ENCODE data around the gene MMP3.

Gene MMP3

DNA sequence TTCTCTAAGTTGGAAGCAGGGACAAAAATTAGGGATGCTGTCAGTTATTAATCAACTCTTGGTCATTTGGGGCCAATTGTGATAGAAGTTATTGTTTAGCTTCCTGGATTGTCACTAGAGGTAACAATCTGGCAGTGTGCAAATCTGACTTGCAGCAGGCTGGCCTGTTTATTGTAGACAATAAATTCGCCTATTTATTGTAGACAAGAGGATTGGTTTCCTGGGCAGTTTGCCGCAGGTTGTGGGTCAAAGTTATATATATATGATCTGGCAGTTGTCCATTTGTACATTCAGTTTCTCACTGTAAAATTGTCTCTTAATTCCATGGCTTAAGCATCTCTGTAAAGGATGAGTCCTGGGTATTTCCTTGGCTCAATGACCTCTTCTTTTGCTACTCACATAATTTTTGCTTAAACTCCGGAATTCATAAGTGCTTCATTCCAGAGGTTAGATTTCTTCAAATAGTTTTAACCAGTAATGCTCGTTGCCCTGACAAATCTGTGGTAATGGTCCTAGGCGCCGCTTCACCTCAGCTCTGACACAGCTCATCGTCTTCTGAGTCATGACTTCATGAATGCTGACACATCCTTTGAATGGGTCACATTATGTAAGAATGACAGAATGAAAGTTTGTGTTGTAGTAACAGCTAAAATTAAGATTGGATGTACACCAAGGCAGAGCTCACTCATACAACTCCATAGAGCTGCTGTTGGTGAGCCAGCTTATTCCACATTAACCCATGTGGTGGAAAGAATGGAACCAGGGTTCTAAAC, 7.8 kb upstream of the MMP3 start:
- Histone ChIP-seq H3K4me2 (ENCODE audit: low read depth, low read length, poor library complexity, severe bottlenecking) (no peak overlapping the region), H3K9ac (ENCODE audit: low read length) (no peak overlapping the region), H4K20me1 (ENCODE audit: low read depth, low read length) (no peaks in the 10 kb centered on the region), H2AFZ (ENCODE audit: low read depth, low read length, severe bottlenecking) (no peak overlapping the region), H3K36me3 (ENCODE audit: low read length) (no peaks in the 10 kb centered on the region), H3K9me2 (replicated peaks; ENCODE audit: insufficient read depth, low read length) (no peaks in the 10 kb centered on the region), H3K27ac (ENCODE audit: low read depth, low read length) (no peak overlapping the region), H3K4me3 (ENCODE audit: insufficient read depth, low read length, poor library complexity, severe bottlenecking) (no peak overlapping the region), H3K9me3 (ENCODE audit: insufficient read depth, low read length) (no peaks in the 10 kb centered on the region), H3K27me3 (ENCODE audit: low read length) (no peaks in the 10 kb centered on the region), H3F3A (ENCODE audit: insufficient read depth) (no peaks in the 10 kb centered on the region), H3K79me2 (ENCODE audit: insufficient read depth, low read length) (no peaks in the 10 kb centered on the region)
- TF ChIP-seq, protein P1, sequence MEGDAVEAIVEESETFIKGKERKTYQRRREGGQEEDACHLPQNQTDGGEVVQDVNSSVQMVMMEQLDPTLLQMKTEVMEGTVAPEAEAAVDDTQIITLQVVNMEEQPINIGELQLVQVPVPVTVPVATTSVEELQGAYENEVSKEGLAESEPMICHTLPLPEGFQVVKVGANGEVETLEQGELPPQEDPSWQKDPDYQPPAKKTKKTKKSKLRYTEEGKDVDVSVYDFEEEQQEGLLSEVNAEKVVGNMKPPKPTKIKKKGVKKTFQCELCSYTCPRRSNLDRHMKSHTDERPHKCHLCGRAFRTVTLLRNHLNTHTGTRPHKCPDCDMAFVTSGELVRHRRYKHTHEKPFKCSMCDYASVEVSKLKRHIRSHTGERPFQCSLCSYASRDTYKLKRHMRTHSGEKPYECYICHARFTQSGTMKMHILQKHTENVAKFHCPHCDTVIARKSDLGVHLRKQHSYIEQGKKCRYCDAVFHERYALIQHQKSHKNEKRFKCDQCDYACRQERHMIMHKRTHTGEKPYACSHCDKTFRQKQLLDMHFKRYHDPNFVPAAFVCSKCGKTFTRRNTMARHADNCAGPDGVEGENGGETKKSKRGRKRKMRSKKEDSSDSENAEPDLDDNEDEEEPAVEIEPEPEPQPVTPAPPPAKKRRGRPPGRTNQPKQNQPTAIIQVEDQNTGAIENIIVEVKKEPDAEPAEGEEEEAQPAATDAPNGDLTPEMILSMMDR (IDR thresholded peaks at IDR 0.05; ENCODE audit: insufficient read depth, low read length, poor library complexity, severe bottlenecking), result no peak
- TF ChIP-seq EZH2phosphoT487 (conservative IDR thresholded peaks at IDR 0.05; ENCODE audit: low read length), result no peak

DNA sequence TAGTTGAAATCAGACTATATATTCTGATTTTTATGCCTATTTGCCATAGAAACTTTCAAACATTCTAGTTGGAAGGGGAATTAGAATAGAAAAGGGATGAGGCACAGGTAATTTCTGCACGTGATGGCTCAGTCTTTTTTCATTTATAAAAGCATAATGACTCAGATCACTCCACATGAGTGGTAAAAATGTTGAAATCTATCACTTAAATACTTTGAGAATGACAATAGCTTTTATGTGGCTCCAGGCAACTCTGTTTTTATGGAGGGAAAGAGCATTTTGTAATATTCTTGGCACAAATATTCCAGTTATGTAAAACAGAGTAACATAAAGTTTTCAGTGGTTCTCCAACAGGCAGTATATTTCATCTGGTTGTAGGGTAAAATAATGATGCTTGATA, 5.9 kb upstream of the MMP3 start:
- Histone ChIP-seq H3K9me2 (replicated peaks; ENCODE audit: insufficient read depth, low read length) (no peaks in the 10 kb centered on the region), H3F3A (ENCODE audit: insufficient read depth) (no peaks in the 10 kb centered on the region), H3K79me2 (ENCODE audit: insufficient read depth, low read length) (no peaks in the 10 kb centered on the region), H3K36me3 (ENCODE audit: low read length) (no peaks in the 10 kb centered on the region), H3K9ac (ENCODE audit: low read length) (no peak overlapping the region), H2AFZ (ENCODE audit: low read depth, low read length, severe bottlenecking) (no peak overlapping the region), H3K27me3 (ENCODE audit: low read length) (no peaks in the 10 kb centered on the region), H3K9me3 (ENCODE audit: insufficient read depth, low read length) (no peaks in the 10 kb centered on the region), H3K4me3 (ENCODE audit: insufficient read depth, low read length, poor library complexity, severe bottlenecking) (no peak overlapping the region), H4K20me1 (ENCODE audit: low read depth, low read length) (no peaks in the 10 kb centered on the region), H3K4me2 (ENCODE audit: low read depth, low read length, poor library complexity, severe bottlenecking) (no peak overlapping the region), H3K27ac (ENCODE audit: low read depth, low read length) (no peak overlapping the region)
- no peak for TF ChIP-seq EZH2phosphoT487 (conservative IDR thresholded peaks at IDR 0.05; ENCODE audit: low read length)
- TF ChIP-seq, protein P1 (IDR thresholded peaks at IDR 0.05; ENCODE audit: insufficient read depth, low read length, poor library complexity, severe bottlenecking), result no peak

DNA sequence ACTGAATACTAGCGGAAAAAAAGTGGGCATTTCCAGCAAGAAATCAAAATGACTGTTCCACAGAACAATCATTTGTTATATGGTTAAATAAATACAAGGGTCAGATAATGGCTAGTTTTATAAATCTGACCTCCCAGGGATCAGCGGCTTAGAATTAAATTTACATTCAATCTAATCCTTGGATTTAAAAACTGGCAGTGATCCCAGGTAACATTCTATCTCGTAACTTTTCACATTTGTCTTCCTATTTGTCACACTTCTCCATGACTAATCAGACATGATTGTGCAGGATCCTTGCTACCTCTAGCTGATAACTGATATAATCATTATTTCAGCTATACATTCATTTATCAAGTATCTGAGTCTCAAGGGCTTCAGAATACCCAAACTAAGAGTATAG, 2.9 kb upstream of the MMP3 start:
- Histone ChIP-seq H3K4me3 (ENCODE audit: insufficient read depth, low read length, poor library complexity, severe bottlenecking) (no peak overlapping the region), H3K9me2 (replicated peaks; ENCODE audit: insufficient read depth, low read length) (no peaks in the 10 kb centered on the region), H3K9ac (ENCODE audit: low read length) (no peak overlapping the region), H3K27me3 (ENCODE audit: low read length) (no peaks in the 10 kb centered on the region), H3K27ac (ENCODE audit: low read depth, low read length) (no peak overlapping the region), H3F3A (ENCODE audit: insufficient read depth) (no peaks in the 10 kb centered on the region), H3K79me2 (ENCODE audit: insufficient read depth, low read length) (no peaks in the 10 kb centered on the region), H4K20me1 (ENCODE audit: low read depth, low read length) (no peaks in the 10 kb centered on the region), H2AFZ (ENCODE audit: low read depth, low read length, severe bottlenecking) (no peak overlapping the region), H3K9me3 (ENCODE audit: insufficient read depth, low read length) (no peaks in the 10 kb centered on the region), H3K4me2 (ENCODE audit: low read depth, low read length, poor library complexity, severe bottlenecking) (no peak overlapping the region), H3K36me3 (ENCODE audit: low read length) (no peaks in the 10 kb centered on the region)
- TF ChIP-seq, protein P1 (IDR thresholded peaks at IDR 0.05; ENCODE audit: insufficient read depth, low read length, poor library complexity, severe bottlenecking), result no peak
- TF ChIP-seq EZH2phosphoT487 (conservative IDR thresholded peaks at IDR 0.05; ENCODE audit: low read length), result no peak

Data from SU-DHL-6 (cell line).